ENCODE data around the gene SACM1L.
A peak's percentile ranks its signal among the peaks of the same experiment; 100 is the strongest.

Gene SACM1L

GRCh38 chr3:45688882-45689786 is at the start of gene SACM1L:
Gene SACM1L (plus strand): TSS chr3:45689396. CDS start chr3:45689466, 70 bp downstream.
- peak; percentile 90 for DNase-seq

- no peak for DNase-seq
Observed at GRCh38 chr3:45640091-45640507, 49.1 kb upstream of the SACM1L start.

GRCh38 chr3:45640724-45641361 is 48.4 kb upstream of the SACM1L start:
- DNase-seq: no peak

- no peak for DNase-seq
Observed at GRCh38 chr3:45641756-45642155, 47.4 kb upstream of the SACM1L start.

GRCh38 chr3:45642731-45643152 is 46.5 kb upstream of the SACM1L start:
- DNase-seq: no peak

GRCh38 chr3:45644063-45644790 is 45.0 kb upstream of the SACM1L start:
- no peak for DNase-seq

GRCh38 chr3:45644791-45645201 is 44.4 kb upstream of the SACM1L start:
- no peak for DNase-seq

- no peak for DNase-seq
Observed at GRCh38 chr3:45646051-45646585, 43.1 kb upstream of the SACM1L start.

GRCh38 chr3:45647148-45647619 is 42.0 kb upstream of the SACM1L start:
- DNase-seq: no peak

- DNase-seq: no peak
Observed at GRCh38 chr3:45653205-45653604, 36.0 kb upstream of the SACM1L start.

GRCh38 chr3:45654397-45654944 is 34.7 kb upstream of the SACM1L start:
- DNase-seq: no peak

- DNase-seq: no peak
Observed at GRCh38 chr3:45655906-45656305, 33.3 kb upstream of the SACM1L start.

GRCh38 chr3:45656575-45657363 is 32.4 kb upstream of the SACM1L start:
- DNase-seq: no peak

- no peak for DNase-seq
Observed at GRCh38 chr3:45657853-45658252, 31.3 kb upstream of the SACM1L start.

GRCh38 chr3:45659661-45660566 is 29.3 kb upstream of the SACM1L start:
- DNase-seq: no peak

- DNase-seq: no peak
Observed at GRCh38 chr3:45660567-45660901, 28.7 kb upstream of the SACM1L start.

GRCh38 chr3:45664578-45664977 is 24.6 kb upstream of the SACM1L start:
- DNase-seq: no peak

- peak; percentile 12 for DNase-seq
Observed at GRCh38 chr3:45665101-45665572, 24.1 kb upstream of the SACM1L start.

GRCh38 chr3:45666757-45667431 is 22.3 kb upstream of the SACM1L start:
- no peak for DNase-seq

GRCh38 chr3:45667569-45667934 is 21.6 kb upstream of the SACM1L start:
- no peak for DNase-seq
